OCI-LY7 (cell line): ENCODE measurements around the gene FMNL2.

Experiments
- CTCF ChIP-seq: fragments of 200-600 bp; sonication (generic); conservative IDR thresholded peaks from 2 replicates; pipeline ENCODE4 v1.5.1; 2014; ENCODE audit warnings: mild to moderate bottlenecking, antibody characterized with exemption, low read length, moderate library complexity, mixed read lengths
- EZH2phosphoT487 ChIP-seq: fragments of 200-600 bp; sonication (generic); IDR thresholded peaks from 2 replicates; pipeline ENCODE4 v1.6.1; 2018; ENCODE audit warnings: low read depth, borderline replicate concordance, mild to moderate bottlenecking, mixed run types, antibody characterized with exemption, low read length, moderate library complexity, mixed read lengths

- no peak for TF ChIP-seq CTCF
- no peak for TF ChIP-seq EZH2phosphoT487
Observed at GRCh38 chr2:152678808-152679207, 343.8 kb downstream of the FMNL2 start.
